NCI-H510A (cell line): ENCODE data around the gene CTSH.

Experiments used
- DNase-seq: peaks from one replicate; lab custom pipeline; 2025; lab: John Stamatoyannopoulos, UW

The CTSH gene, protein sequence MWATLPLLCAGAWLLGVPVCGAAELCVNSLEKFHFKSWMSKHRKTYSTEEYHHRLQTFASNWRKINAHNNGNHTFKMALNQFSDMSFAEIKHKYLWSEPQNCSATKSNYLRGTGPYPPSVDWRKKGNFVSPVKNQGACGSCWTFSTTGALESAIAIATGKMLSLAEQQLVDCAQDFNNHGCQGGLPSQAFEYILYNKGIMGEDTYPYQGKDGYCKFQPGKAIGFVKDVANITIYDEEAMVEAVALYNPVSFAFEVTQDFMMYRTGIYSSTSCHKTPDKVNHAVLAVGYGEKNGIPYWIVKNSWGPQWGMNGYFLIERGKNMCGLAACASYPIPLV

DNA sequence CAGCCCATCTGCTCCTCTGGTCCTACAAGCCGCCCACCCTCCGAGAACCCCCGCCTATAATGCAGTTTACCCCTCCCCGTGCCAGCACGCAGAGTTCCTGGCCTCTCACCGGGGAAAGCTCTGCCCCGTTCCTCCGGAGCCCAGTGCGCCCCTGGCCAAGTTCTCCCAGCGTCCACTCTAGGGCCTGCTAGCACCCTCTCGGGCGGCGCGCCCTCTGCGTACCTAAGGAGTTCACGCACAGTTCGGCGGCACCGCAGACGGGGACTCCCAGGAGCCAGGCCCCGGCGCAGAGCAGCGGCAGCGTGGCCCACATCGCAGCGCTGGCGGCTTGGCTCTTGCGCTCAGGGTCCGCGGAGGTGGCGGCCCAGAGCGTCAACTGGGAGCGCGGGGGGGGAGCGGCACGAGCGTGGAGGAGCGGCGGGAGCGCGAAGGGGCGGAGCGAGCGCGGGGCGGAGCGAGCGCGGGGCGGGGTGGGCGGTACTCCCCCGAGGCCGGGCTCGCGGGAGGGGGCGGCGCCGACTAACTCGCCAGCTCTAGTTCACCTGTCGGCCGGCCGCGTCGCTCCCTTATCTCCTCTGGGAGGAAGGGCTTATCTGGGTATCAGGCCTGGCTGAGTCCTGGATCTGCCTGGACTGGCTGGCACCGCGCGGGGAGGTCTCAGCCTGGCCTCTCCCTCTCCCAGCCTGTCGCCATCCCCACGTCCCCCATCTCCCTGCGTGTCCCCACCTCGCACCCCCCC, at the start of gene CTSH:
TSS of gene CTSH (minus strand) at position 378 of the 739 bp plus-strand sequence. CDS start at position 313, 65 bp downstream.
- DNase-seq: peak; percentile 49

DNA sequence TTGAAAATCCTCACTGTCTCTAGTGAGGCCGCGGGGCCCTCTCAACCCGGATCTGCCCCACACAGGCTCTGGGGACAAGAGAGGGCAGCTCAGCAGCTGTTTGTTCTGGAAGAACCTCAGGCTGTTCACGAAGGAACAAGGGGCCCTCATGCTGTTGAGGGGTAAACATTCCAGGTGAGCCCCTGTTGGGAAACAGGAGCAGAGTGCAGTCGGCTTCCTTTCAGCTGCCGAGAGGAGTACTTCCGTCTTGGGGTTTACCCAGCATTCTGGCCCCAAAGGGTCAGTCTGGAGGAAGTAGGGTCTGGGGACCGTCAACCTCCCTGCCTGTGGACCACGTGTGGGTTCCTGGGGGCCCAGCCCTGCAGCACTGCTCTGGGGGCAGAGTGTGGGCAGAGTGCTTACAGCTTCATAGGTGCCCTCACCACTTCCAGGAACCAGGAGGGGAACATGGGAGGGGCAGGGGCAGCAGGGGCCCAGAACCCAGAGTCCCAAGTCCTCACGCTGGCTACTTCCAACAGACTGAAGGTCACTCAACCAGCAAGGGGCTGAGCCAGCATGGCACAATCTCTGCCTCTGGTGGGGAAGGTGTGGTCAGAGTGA, 49.2 kb upstream of the CTSH start:
- no peak for DNase-seq

DNA sequence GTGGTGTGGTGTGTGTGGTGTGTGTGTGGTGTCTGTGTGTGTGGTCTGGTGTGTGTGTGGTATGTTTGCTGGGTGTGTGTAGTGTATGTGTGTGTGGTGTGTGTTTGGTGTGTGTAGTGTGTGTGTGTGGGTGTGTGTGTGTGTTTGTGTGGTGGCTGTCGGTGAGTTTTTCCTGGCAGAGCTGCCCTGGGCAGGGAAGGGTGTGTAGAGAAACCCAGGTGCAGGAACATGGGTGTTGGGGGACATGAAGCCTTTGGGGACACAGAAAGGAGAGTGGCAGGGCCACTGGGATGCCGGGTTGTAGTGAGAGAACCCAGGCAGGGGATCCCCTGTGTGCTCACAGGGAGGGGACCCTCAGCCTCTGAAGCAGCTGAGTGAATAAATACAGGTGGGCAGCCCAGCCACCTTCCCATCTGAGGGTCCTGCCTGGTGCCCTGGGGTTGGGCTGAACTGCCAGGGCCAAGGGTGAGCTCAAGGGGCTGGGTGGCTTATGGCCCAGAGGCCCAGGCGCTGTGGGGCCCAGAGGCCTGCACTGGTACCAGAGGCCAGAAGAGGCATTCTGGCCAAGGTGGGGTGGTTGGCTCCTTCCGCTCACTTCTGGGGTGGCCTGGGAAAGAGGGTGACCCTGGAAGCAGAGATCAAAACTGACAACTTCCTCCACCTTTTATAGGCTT, 48.5 kb upstream of the CTSH start:
- no peak for DNase-seq

DNA sequence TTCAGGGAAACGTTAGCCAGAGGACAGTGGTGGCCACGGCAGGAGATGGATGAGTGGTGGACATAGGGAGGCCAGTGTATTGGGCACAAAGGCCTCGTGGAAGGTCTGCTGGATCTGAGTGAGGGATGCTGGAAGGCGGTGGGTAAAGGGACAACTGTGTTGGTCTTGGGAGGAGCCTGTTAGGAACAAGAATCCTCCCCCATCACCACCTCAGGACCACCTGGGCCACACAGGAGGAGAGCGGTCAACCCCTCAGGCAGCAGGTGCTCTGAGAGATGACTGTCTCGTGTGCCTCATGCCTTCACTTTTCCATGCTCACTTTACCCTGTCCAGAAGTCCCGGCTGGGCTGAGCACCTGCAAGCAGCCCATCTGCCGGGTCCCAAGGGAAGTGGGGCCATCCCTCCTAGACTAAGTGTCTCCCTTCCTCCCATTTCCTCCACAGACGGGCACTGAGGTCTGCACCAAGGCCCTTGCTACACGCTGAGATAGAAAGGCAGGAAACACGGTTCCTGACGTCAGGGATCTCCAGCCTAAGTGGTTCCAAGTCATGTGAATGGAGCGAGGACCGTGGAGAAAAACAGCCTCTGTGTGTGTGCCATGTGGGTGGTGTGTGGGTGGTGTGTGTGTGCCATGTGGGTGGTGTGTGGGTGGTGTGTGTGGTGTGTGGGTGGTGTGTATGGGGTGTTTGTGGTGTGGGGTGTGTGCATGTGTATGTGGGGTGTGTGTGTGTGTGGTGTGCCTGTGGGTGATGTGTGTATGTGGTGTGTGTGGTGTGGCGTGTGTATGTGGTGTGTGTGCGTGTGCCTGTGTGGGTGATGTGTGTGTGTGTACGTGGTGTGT, 47.8 kb upstream of the CTSH start:
- DNase-seq: no peak

DNA sequence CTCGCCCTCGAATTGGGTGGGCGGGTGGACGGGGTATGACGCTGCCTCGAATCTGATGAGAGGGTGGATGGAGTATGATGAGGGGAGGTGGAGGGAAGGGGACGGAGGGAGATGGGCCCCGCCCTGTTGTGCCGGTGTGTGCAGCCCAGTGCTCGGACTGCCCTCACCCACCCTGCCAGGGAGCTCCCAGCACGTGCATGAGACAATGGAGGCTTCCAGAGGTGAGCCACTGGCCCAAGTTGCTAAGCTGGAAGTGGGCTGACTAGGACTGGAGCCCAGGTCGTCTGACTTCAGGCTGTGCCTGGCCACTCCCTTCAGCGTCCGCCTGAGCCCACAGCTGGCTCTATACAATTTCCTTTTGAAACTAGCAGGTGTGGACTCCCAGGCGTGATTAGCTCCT, 47.0 kb upstream of the CTSH start:
- no peak for DNase-seq

DNA sequence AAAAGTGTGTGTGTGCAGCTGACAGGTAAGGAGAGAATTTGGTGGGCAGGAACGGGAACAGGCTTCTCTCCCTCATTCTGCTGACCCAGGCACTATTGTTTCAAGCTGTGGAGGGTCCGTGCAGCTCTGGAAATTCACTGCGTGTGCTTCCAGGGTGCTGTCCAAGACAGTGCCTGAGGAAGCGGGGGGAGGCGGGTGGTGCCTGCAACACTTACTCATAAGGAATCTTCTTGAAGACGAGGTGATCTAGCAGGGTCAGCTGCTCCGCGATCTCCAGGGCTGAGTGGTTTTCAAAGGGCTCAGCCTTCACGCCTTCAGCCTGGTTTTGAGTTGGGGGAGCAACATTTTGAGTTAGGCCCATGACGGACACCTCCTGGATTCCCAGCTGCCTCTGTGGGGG, 46.6 kb upstream of the CTSH start:
- DNase-seq: no peak

DNA sequence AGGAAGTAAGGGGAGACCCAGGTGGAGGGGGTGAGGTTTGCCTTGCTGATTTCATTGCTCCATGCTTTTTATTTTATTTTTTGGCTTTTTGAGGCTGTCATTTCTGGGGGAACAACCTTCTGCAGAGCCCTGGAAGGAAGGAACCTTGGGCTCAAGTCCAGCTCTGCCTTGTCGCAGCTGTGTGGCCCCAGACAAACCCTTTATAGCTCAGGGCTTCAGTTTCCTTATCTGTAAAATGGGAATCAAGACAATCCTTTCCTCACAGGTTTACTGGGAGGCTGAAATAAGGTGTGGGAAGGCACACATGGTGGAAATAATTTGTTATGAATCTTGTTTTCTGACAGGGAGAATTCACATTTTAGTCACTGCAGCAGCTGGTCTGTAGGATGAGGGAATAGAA, 45.4 kb upstream of the CTSH start:
- no peak for DNase-seq

DNA sequence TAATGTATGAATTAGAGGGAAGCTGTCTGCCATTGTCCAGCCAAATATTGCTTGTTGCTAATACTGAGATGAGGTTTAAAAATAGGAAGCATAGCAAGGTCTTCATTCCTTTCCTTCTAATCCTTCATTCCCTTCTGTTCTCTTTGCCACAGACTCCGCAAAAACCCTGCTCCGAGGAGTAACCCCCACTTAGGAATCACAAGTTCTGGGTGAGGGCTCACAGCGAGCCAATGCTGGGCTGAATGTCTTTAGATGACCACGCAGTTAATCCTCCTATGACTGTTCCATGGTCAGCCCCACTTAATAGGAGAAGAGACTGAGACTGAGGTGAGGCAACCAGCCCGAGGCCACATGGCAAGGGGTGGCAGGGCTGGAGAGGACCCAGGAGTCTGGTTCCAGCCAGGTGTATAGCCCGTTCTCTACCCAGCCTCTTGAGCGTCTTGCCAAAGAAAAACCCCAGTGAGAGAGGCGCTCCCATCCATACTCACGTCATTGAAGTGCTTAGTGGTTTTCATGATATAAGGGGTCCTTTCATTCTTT, 44.9 kb upstream of the CTSH start:
- no peak for DNase-seq

DNA sequence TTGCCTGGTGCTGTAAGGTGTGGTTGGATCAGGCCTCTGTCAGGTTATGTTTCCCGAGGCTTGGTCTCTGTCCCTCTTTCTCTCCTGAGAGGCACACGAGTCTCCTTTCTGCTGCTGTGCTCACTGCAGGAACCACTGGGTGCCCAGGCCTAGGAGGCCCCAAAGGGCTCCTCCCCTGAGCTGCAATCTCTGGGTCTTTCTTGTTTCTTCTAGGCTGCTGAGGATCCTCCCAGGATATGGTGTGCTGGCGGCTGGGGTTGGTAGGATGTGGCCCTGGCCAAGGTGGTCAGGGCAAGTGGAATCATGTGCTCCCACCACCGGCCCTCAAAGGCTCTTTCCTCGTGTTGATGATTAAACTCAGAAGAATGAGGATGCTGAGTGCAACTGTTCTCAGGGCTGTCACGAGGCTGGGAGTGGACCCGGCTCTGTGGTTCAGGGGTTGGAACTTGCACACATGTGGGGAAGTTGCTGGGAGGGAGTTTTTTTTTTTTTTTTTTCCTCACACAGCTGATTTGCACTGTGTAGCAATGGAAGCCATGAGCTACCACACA, 43.6 kb upstream of the CTSH start:
- no peak for DNase-seq

DNA sequence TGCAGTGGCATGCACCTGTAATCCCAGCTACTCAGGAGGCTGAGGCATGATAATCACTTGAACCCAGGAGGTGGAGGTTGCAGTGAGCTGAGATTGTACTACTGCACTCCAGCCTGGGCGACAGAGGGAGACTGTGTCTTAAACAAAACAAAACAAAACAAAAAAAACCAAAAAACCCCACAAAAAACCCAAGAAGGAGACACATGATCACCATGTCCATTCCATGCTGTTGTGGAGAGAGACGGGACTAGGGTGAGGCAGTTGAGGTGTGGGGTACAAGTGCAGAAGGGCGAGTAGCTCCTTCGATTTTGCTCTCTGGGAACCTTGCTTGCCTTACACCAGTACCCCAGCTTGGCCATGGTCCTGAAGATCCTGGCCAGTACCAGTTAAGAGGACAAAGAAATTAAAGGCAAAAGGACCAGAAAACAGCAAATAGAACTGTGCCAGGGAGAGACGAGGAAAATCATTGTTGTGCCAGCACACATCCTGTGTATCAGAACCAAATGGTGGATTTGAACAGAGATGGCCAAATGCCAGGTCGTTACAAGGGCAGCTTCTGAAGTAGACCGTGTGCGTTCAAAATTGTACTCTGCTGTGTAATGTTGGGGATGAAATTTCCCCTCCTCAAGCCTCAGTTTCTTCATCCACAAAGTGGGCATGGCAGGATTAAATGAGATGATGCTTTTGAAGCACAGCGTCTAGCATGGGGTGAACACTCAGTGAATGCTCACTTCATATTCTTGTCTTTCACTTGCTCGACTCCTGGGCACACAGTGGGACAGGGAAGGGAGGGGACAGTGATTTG, 42.9 kb upstream of the CTSH start:
- DNase-seq: no peak

DNA sequence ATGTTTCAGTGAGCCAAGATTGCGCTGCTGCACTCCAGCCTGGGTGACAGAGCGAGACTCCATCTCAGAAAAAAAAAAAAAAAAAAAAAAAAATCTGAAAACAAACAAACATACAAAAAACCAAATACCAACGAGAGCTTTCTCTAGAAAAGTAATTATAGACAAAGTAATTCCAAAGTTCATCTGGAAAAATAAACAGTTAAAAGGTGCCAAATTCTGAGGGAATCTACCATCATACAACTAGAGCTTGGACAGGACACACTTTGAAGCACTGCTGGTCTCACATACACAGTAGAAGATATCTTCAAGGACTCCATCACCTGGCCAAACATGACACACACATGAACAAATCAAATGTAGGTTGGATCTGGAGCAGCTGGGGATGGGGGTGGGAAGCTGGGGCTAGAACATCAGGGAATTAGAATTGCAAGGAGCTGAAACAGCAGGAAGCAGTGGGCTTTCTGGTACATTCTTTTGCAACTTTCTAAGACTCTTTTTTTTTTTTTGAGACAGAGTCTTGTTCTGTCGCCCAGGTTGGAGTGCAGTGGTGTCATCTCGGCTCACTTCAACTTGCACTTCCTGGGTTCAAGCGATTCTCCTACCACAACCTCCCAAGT, 41.1 kb upstream of the CTSH start:
- no peak for DNase-seq

DNA sequence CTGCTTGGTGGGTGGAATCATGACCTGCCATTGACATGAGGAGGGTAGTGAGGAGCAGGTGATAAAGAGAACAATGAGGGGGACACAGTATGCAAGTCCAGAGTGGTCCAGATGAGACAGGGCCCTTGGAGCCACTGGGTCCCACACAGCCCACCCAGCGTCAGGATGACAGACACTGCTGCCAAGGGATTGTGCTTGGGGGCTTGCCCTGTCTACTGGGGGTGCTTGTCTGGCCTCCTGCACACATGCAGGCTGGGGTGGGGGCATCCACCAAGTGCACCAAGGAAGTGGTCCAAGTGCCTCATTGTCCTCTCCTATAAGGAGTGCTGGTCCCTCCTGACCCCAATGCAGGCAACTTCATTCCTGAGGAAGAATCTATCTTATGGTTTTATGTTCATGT, 39.2 kb upstream of the CTSH start:
- DNase-seq: no peak

DNA sequence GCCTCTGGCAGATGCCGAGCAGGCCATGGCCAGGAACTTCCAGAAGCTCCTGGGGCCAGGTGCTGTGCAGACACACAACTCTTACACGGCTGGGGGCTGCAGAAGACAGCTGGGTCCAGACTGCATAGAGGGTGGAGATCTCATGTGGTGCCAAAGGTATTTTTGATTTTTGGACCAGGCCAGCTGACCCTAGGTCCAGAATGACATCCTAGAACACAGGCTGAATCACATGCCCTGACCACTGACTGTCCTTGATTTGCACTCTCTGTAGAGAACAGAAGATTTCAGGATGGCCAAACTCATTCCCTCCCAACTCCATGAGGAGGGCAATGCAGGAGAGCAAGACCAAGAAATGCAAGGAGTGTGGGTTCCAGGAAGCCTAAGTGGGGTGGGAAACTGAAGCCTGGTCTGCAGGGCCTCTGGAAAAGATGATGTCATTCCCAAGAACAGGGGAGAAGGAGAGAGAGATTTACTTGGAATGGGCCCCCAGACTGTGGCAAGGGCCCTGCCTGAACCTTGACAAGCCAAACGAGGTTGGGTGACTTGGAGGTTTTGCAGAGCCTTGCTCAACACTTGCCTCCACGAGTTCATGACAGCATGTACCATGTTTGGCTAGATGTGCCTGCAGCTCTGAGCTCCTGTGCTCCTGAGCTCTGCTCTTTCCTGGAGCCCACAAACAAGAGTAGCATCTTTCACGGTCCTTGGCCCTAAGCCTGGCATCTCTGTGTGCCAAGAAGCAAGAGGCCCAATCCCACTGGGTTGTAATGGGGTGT, 38.5 kb upstream of the CTSH start:
- DNase-seq: no peak

DNA sequence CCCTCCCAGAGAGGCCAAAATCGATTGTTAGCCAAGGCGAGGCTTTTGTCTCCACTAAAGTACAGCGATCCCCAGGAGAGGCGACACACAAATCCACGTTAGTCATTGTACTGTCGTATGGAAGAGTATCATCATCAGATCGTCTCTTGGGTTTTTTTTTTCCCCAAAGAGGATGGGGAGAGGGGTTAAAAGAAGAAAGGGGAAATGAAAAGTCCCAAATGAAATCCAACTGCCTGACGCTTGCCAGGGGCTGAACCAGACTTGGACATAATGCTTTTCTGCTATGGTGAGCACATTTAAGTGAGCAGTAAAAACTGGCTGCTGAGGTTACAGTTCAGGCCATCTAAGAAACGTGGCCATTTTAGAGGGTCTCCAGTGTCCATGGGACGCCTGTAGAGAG, 37.9 kb upstream of the CTSH start:
- DNase-seq: no peak

DNA sequence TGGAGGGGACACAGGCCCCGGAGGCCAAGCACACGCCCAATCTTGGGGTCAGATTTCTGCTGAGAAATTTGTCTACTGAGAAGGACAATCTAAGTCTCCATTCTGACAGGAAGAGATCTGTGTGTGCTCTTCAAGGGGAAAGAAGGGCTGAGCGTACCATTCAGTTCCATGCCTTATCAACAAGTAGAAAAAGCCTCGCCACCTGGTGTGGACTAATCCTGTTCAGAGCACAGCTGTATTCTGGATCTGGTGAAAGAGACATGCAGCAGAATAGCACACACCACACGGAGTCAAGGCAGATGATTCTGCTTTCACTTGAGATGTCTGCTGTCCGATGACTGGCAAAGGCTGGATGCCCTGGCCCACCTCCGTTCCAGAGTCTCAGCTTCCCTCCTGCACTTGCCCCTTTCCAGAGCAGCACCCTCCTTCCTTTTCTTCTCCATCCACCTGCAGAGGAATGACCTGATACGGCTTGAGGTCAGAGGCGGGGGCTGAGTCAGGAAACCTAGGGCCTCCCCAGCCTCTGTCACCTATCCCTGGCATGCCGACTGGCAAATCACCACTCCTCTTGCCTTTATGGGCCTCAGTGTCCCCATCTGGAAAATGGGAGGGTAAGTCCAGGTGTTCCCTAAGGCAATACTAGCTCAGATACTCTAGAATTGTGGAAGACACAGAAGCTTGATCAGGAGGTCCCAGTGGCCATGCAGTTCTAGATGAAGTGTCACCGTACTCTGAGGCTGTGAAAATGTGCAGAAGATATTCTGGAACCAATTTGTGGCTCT, 36.9 kb upstream of the CTSH start:
- no peak for DNase-seq

DNA sequence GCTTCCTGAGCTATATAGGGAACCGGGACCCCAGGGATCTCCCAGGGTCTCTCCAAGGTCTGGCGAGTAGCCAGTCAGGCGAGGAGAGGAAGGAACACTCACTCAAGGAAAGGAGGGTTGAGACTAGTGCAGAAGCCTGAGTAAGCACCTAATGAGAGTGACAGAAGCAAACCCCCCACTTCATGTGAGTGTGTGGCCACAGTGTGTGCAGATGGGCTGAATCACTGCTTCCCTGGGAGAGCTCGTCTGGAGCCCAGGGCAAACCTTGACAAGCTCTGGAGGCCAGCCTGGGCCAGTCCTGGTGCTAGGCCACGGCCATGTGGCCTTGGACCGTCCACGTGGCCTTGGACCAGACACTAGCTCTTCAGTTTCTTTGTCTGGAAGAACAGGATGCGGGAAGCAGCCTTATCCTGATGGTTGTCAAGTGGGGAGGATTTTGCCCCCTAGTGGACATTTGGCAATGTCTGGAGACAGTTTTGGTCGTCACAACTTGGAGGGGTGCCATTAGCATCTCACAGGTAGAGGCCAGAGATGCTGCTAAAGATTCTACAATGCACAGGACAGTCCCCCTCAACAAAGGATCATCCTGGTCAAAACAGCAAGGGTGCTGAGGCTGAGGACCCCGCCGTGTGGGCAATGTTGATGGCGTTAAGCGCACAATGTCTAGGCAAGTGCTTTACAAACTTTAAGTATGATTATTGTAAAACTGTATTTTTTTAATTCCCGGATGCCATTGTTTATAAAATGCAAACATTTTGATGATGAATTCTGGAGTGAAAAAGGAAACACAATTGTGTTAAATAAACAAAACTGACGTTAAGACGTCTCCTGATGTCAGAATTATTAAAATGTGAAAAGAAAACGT, 34.8 kb upstream of the CTSH start:
- peak; percentile 38 for DNase-seq

DNA sequence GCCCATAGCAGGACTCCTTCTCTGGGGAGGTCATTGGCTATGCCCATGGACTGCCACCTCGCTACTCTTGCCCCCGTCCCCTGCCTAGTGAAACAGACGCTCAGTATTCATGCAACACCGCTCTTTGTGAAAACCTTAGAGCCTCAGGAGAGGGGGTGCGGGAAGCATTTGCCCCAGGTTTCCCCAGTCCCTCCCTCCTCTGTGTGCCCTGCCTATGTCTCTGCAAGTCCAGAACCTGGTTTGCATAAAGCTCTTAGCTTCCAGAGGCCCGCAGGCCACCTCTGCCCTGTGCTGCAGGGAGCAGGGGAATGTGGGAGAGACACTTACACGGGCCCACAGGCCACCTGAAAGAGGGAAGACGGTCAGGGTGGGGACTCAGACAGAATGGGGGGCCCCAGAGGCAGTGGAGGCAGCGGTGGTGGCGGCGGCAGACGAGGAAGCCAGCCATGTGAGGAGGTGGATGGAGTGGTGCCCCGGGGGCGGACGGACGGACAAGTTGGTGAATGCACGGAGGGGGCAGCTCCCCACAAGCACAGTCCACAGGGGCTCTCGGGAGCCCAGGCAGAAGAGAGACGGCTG, 33.8 kb upstream of the CTSH start:
- no peak for DNase-seq
